Skin of body (tissue), 2 donors: ENCODE measurements around the gene BAG5. TPM values are rescaled to one million over a fixed set of nuclear protein-coding genes. Genes with fewer than 3 reads are reported as not detected.

Source experiments
- DNase-seq: peaks from one replicate; lab custom pipeline; 2025; lab: John Stamatoyannopoulos, UW
- total RNA-seq: library from RNA; depleted of rRNA; stranded (reverse); fragments of >200 nt; gene quantifications from one replicate; pipeline ENCODE4 v1.2.3, GENCODE V29; 2014

The BAG5 gene
- total RNA-seq, 1 donor from 2014 or later, result 26.2 TPM

GRCh38 chr14:103563844-103564505 is 1.5 kb upstream of the BAG5 start:
- DNase-seq, result no peak

GRCh38 chr14:103563226-103563620 is 766 bp upstream of the BAG5 start:
- no peak for DNase-seq

- no peak for DNase-seq
These were observed 353 bp downstream of the BAG5 start for GRCh38 chr14:103562179-103562428.

- DNase-seq, result no peak
These were observed 877 bp downstream of the BAG5 start for GRCh38 chr14:103561381-103562178.

GRCh38 chr14:103560691-103561090 is 1.8 kb downstream of the BAG5 start:
- no peak for DNase-seq

- no peak for DNase-seq
These were observed 2.7 kb downstream of the BAG5 start for GRCh38 chr14:103559766-103560165.

GRCh38 chr14:103558071-103558882 is 4.2 kb downstream of the BAG5 start:
- DNase-seq, result no peak

GRCh38 chr14:103556946-103557758 is 5.3 kb downstream of the BAG5 start:
- DNase-seq, result no peak

- no peak for DNase-seq
These were observed 6.7 kb downstream of the BAG5 start for GRCh38 chr14:103555559-103556337.

GRCh38 chr14:103552846-103553210 is 9.6 kb downstream of the BAG5 start:
- DNase-seq, result no peak

GRCh38 chr14:103552011-103552845 is 10.2 kb downstream of the BAG5 start:
- DNase-seq, result no peak

GRCh38 chr14:103551338-103551762 is 11.1 kb downstream of the BAG5 start:
- no peak for DNase-seq

GRCh38 chr14:103550451-103551337 is 11.8 kb downstream of the BAG5 start:
- no peak for DNase-seq

- DNase-seq, result no peak
These were observed 12.8 kb downstream of the BAG5 start for GRCh38 chr14:103549361-103550311.

GRCh38 chr14:103548463-103549351 is 13.8 kb downstream of the BAG5 start:
- DNase-seq, result no peak

- DNase-seq, result no peak
These were observed 14.5 kb downstream of the BAG5 start for GRCh38 chr14:103547941-103548462.
